Ovary (tissue), 9 donors: ENCODE measurements around the gene LYRM7. TPM values are rescaled to one million over a fixed set of nuclear protein-coding genes. Genes with fewer than 3 reads are reported as not detected.

Experiments
- DNase-seq, 5 donors: peaks; one replicate each; pipeline ENCODE4 v3.0.0-alpha.2; 2019 to 2020
- H3K27ac ChIP-seq, 2 donors: fragments of 200-600 bp; one replicate each; pipeline versions ENCODE4 v1.5.1 to v1.8.0; 2019 to 2022
- H3K27me3 ChIP-seq: fragments of 200-600 bp; one replicate; pipeline ENCODE4 v1.8.0; 2022
- H3K36me3 ChIP-seq: fragments of 200-600 bp; sonication (generic); one replicate; pipeline ENCODE4 v1.5.1; 2019
- H3K4me1 ChIP-seq: one replicate; pipeline ENCODE4 v1.8.1; 2013; ENCODE audit warnings: mild to moderate bottlenecking, moderate library complexity; ENCODE audit not compliant: insufficient read depth
- H3K4me3 ChIP-seq: fragments of 200-600 bp; sonication (generic); one replicate; pipeline ENCODE4 v1.5.1; 2017
- H3K9me3 ChIP-seq, 2 donors: fragments of 200-600 bp in 1 of 2; sonication (generic) in 1 of 2; one replicate each; pipeline versions ENCODE4 v1.5.1 to v1.8.1; 2013 to 2019; ENCODE audit warnings: mild to moderate bottlenecking in 1 of 2, moderate library complexity in 1 of 2
- EP300 ChIP-seq: sonication (generic); formaldehyde crosslinking; IDR thresholded peaks from one replicate; pipeline ENCODE4 v1.6.1; 2017; ENCODE audit warnings: antibody characterized with exemption
- POLR2A ChIP-seq: fragments of 450-650 bp; IDR thresholded peaks from one replicate; pipeline ENCODE4 v1.6.1; 2017; ENCODE audit warnings: antibody characterized with exemption, mild to moderate bottlenecking, moderate library complexity
- WGBS, 3 donors: extraction: QIAGEN DNeasy Blood & Tissue Kit in 1 of 3; methylation state at CpG; one replicate each; pipeline versions ENCODE4 v1.1.5 to v1.1.7; 2013 to 2017; 5-methylcytosine and 5-hydroxymethylcytosine counted together
- intact Hi-C, 4 donors: fragments of 100-400 bp; cut with DNase I; formaldehyde crosslinking; loops; one replicate each; pipeline versions ENCODE4 v1.11.0 to v1.15.1; 2022 to 2023
- polyA plus RNA-seq, 2 donors: library from polyadenylated mRNA; stranded (reverse); fragments of 200-250 nt in 1 of 2; fragments of 350-450 nt in 1 of 2; fragmentation: Illumina TruSeq in 1 of 2; extraction: RNeasy Lipid Tissue Mini Kit (QIAGEN cat#74804) in 1 of 2; gene quantifications; one replicate each; pipeline ENCODE4 v1.2.3, GENCODE V29; 2013 to 2014
- total RNA-seq, 7 donors: library from RNA; depleted of rRNA in 2 of 7; stranded (reverse); fragments of >200 nt in 2 of 7; fragmentation: NEBNext Ultra II Directional in 3 of 7; extraction: Animal tissue kit (Norgen Biotek cat#: 25700) in 3 of 7; gene quantifications; one replicate each; pipeline versions ENCODE4 v1.1.0 to v1.2.4, GENCODE V29; 2016 to 2023
- TF ChIP-seq, protein P1 (sequence below), 3 donors: fragments of 450-650 bp in 2 of 3; fragments of 200-600 bp in 1 of 3; IDR thresholded peaks; one replicate each; pipeline versions ENCODE4 v1.5.1 to v1.8.0; 2016 to 2022; ENCODE audit warnings: antibody characterized with exemption in 3 of 3, mild to moderate bottlenecking in 1 of 3
- donor health status: DM: no; HTN: no; CAD: no; lungs with moderate emphysema.
- donor health status: DM: no; HTN: no; CAD: no.
- donor health status: Bipolar disorder and iron deficiency.
- donor health status: DM: yes; HTN: yes; CAD: no.
- donor health status: DM: no; HTN: no; CAD: no.
- donor health status: DM: yes; HTN: yes; CAD: no.

Gene LYRM7
- total and polyA plus RNA-seq, 9 donors, result 3.9 to 17.9 (median 9.0) TPM

DNA sequence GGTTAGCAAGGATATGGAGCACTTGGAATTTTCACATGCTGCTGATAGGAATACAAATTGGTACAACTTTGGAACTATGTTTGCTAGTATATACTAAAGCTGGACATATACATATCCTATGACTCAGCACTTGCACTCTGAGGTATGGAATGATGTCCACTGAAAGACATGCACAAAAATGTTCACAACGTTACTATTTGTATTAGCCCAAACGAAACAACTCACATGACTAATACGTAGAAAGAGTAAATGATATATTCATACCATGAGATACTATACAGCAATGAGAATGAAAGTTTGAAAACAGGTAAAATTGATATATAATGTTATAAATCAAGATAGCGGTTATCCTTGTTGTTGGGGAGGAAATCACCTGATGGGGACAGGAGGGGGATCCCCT lies 47.6 kb downstream of the LYRM7 start:
- no peak overlapping the region for H3K27ac ChIP-seq
- 76 to 92% (median 91%) methylated on average over 4 of the region's 4 CpGs for WGBS, 3 donors
- H3K4me3 ChIP-seq, result no peak overlapping the region
- no peaks in the 10 kb centered on the region for H3K9me3 ChIP-seq
- H3K4me1 ChIP-seq, result peaks cover 2% of the 10 kb centered on the region
- H3K27me3 ChIP-seq, result no peaks in the 10 kb centered on the region
- intact Hi-C loops, result no loop called here
- no peak for DNase-seq
- TF ChIP-seq POLR2A (no peak), EP300 (no peak)
- TF ChIP-seq, protein P1, sequence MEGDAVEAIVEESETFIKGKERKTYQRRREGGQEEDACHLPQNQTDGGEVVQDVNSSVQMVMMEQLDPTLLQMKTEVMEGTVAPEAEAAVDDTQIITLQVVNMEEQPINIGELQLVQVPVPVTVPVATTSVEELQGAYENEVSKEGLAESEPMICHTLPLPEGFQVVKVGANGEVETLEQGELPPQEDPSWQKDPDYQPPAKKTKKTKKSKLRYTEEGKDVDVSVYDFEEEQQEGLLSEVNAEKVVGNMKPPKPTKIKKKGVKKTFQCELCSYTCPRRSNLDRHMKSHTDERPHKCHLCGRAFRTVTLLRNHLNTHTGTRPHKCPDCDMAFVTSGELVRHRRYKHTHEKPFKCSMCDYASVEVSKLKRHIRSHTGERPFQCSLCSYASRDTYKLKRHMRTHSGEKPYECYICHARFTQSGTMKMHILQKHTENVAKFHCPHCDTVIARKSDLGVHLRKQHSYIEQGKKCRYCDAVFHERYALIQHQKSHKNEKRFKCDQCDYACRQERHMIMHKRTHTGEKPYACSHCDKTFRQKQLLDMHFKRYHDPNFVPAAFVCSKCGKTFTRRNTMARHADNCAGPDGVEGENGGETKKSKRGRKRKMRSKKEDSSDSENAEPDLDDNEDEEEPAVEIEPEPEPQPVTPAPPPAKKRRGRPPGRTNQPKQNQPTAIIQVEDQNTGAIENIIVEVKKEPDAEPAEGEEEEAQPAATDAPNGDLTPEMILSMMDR (IDR thresholded peaks at IDR 0.05), result no peak
- H3K36me3 ChIP-seq, result no peaks in the 10 kb centered on the region

DNA sequence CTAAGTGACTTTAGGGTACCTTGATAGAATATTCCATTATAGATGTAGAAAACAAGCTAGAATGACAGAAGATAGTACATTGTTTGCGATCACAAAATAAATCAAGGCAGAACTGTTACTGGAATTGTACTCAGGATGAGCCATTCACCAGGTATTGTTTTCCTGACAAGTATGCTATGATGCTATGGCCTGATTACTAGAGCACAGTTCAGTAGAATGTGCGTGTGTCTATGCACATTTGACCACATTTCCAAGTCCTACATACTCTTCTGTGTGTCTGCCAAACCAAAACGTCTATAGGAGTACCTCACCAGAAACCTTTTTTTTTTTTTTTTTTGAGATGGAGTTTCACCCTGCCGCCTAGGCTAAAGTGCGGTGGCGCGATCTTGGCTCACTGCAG lies 49.8 kb downstream of the LYRM7 start:
- TF ChIP-seq EP300, result no peak
- no peaks in the 10 kb centered on the region for H3K9me3 ChIP-seq
- intact Hi-C loops, result no loop called here
- WGBS, 3 donors, result 92 to 94% (median 94%) methylated on average over 7 of the region's 7 CpGs
- DNase-seq, result no peak
- no peak overlapping the region for H3K4me3 ChIP-seq
- no peaks in the 10 kb centered on the region for H3K27me3 ChIP-seq
- no peaks in the 10 kb centered on the region for H3K36me3 ChIP-seq
- H3K4me1 ChIP-seq, result no peaks in the 10 kb centered on the region
- no peak overlapping the region for H3K27ac ChIP-seq

DNA sequence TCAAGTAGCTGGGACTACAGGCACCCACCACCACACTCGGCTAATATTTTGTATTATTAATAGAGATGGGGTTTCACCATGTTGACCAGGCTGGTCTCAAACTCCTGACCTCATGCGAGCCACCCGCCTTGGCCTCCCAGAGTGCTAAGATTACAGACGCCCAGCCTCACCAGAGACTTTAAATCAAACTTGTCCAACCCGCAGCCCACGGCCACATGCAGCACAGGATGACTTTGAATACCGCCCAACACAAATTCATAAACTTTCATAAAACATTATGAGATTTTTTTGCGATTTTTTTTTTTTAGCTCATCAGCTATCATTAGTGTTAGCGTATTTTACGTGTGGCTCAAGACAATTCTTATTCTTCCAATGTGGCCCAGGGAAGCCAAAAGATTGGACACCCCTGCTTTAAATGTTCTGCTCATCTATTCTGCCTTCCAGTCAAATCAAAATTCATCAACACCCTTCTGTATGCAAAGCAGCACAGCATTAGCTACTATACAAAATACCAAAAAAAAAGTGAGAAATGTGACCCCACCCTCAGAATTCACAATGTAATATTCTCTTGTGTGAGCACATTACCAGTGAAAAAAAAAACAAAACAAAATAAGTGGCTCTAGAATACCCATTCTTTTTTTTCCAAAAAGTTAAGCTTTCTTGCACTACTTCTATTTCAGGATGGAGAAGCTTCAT lies 50.4 kb downstream of the LYRM7 start:
- no peaks in the 10 kb centered on the region for H3K36me3 ChIP-seq
- intact Hi-C loops, result no loop called here
- no peak for TF ChIP-seq POLR2A
- TF ChIP-seq, protein P1 (IDR thresholded peaks at IDR 0.05), result no peak
- no peak for TF ChIP-seq EP300
- H3K9me3 ChIP-seq, result no peaks in the 10 kb centered on the region
- H3K4me3 ChIP-seq, result no peak overlapping the region
- no peak for DNase-seq
- H3K27ac ChIP-seq, result no peak overlapping the region
- 87 to 94% (median 93%) methylated on average over 10 of the region's 10 CpGs for WGBS, 3 donors
- no peaks in the 10 kb centered on the region for H3K4me1 ChIP-seq
- H3K27me3 ChIP-seq, result no peaks in the 10 kb centered on the region

DNA sequence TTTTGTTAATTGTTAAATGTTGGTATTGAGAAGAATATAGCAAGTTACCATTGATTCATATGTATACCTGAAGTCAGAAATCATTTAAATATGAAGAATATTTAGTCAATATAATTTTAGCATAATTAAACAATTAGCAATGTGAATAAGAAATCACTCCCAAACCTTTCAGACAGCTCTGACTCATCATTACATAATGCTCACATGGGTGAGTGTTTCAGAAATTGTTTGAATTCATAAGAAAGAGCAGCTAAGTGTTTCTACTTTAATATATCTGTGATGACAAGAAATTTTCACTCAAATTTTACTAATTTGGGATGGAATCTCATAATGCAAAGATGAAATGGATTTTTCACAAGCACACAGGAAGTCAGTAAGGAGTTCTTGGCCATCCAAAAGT lies 51.1 kb downstream of the LYRM7 start:
- TF ChIP-seq EP300 (no peak), POLR2A (no peak)
- TF ChIP-seq, protein P1 (IDR thresholded peaks at IDR 0.05), result no peak
- no peak for DNase-seq
- Histone ChIP-seq H3K9me3 (no peaks in the 10 kb centered on the region), H3K4me3 (no peak overlapping the region), H3K36me3 (no peaks in the 10 kb centered on the region), H3K4me1 (no peaks in the 10 kb centered on the region), H3K27ac (no peak overlapping the region), H3K27me3 (no peaks in the 10 kb centered on the region)
- intact Hi-C loops, result no loop called here

DNA sequence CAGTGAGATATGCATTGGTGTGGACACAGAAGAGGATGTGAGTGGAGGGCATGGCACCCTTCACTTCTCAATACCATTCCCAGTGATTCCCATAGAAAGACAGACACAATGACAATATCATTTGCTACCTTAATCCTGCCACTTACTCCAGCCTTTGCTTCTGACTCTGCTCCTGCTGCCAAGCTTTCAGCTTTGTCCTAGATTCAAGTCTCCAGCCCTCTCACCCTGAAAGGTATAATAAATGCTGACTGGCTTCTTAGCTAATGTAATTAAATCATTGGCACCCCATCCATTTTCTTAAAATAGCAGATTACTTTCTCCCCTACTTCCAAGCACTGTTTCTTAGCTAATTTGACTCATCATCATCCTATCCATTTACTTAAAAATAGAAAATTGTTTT lies 52.0 kb downstream of the LYRM7 start:
- Histone ChIP-seq H3K9me3 (no peaks in the 10 kb centered on the region), H3K27ac (no peak overlapping the region), H3K36me3 (no peaks in the 10 kb centered on the region), H3K4me3 (no peak overlapping the region), H3K4me1 (no peaks in the 10 kb centered on the region), H3K27me3 (no peaks in the 10 kb centered on the region)
- no peak for TF ChIP-seq EP300
- TF ChIP-seq, protein P1 (IDR thresholded peaks at IDR 0.05), result no peak
- no peak for DNase-seq
- intact Hi-C loops, result no loop called here
